ENCODE results near the gene CCHCR1.

- TF ChIP-seq POLR2A (IDR thresholded peaks at IDR 0.05) (no peak), EP300 (IDR thresholded peaks at IDR 0.05) (no peak)
- TF ChIP-seq, protein P1, sequence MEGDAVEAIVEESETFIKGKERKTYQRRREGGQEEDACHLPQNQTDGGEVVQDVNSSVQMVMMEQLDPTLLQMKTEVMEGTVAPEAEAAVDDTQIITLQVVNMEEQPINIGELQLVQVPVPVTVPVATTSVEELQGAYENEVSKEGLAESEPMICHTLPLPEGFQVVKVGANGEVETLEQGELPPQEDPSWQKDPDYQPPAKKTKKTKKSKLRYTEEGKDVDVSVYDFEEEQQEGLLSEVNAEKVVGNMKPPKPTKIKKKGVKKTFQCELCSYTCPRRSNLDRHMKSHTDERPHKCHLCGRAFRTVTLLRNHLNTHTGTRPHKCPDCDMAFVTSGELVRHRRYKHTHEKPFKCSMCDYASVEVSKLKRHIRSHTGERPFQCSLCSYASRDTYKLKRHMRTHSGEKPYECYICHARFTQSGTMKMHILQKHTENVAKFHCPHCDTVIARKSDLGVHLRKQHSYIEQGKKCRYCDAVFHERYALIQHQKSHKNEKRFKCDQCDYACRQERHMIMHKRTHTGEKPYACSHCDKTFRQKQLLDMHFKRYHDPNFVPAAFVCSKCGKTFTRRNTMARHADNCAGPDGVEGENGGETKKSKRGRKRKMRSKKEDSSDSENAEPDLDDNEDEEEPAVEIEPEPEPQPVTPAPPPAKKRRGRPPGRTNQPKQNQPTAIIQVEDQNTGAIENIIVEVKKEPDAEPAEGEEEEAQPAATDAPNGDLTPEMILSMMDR (IDR thresholded peaks at IDR 0.05), result no peak
These were observed 11.0 kb upstream of the CCHCR1 start for GRCh38 chr6:31168606-31169005.
